ENCODE measurements around the gene PLCL2.

The PLCL2 gene

DNA sequence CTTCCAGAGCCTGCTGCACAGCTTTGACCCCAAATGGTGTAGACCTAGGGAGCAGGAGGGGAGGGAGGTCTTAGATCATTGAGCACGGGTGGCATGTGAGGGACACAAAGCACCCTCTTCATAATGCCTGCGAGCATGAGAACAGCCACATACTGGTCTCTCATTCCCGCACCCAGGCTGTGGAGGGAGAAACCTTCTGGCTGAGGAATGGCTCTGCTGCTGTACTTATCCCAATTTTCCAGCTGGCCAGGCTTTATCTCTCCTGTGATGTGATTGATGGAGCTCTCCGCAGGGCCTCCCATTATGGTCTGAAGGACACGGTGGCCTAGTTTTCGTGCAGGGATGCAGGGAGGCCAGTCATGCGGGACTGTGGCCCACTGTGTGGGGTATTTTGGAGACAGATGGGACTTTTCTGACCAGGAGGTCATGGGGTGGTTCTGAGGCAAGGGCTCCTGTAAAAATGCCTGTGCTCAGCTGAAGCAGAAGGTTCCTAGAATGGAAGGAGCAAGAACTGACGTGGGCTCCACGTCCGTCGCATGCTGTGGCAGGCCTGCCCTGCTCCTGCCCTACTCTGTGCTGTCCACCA, 251.5 kb downstream of the PLCL2 start:
- FAIRE-seq = no peak
- no peak for TF ChIP-seq CTCF (IDR thresholded peaks at IDR 0.05; ENCODE audit: insufficient read depth, missing control alignments)
- no peak for DNase-seq (ENCODE audit: insufficient read length, low spot score)

GRCh38 chr3:17137321-17137826, 252.6 kb downstream of the PLCL2 start:
- FAIRE-seq = no peak
- TF ChIP-seq CTCF (IDR thresholded peaks at IDR 0.05; ENCODE audit: insufficient read depth, missing control alignments) = no peak
- no peak for DNase-seq (ENCODE audit: insufficient read length, low spot score)

DNA sequence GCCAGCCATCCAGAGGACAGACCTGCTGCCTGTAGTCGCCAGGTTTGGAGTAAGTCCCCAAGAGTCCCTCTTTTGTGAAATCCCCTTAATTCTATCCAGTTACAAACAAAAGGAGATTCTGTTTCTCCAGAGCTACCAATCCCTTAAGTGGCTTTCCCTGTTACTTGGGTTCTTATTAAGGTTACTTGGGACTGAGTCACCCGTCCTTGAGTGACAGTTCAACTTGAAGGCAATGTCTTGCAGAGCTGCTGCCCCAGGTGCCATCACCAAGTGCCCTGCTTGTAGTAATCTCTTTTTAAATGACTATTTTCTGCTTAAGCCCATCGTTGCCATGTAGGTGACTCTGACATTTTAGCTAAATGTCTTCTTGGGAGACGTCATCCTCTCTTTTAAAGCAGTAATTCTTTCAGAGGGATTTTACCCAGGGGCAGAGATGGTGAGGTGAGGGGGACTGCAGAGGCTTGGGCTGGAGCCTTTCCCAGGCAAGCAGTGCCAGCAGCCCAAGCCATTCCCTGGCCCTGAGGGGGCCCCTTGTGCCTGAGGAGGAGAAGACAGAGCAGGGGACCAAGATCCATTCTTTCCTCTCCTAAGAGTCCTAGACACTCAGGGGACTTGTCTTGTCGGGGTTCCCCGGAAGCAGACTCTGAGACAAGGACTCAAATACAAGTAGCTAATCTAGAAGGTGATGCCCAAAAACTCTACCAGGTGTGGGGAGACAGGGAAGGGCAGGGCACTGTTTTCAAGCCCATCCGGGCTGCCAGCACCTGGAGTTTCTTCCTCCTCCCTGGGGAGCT, 253.7 kb downstream of the PLCL2 start:
- TF ChIP-seq CTCF (IDR thresholded peaks at IDR 0.05; ENCODE audit: insufficient read depth, missing control alignments) = no peak
- DNase-seq (ENCODE audit: insufficient read length, low spot score) (peak; percentile 75), FAIRE-seq (peak; percentile 11)

Data from D721Med (cell line).